NCI-H774 (cell line): ENCODE measurements around the gene FXYD5.

Experiments
- DNase-seq: peaks from one replicate; lab custom pipeline; 2025; lab: John Stamatoyannopoulos, UW

The FXYD5 gene

GRCh38 chr19:35154525-35155406, at the start of gene FXYD5:
FXYD5 (plus strand) TSS chr19:35154735; CDS start chr19:35155551, 816 bp downstream.
- DNase-seq = no peak

GRCh38 chr19:35105047-35105410, 49.5 kb upstream of the FXYD5 start:
- no peak for DNase-seq

GRCh38 chr19:35105411-35106290, 48.9 kb upstream of the FXYD5 start:
- DNase-seq = no peak

- no peak for DNase-seq
Measured at GRCh38 chr19:35106291-35106583, 48.3 kb upstream of the FXYD5 start.

- no peak for DNase-seq
Measured at GRCh38 chr19:35106898-35107541, 47.5 kb upstream of the FXYD5 start.

- DNase-seq = no peak
Measured at GRCh38 chr19:35107545-35107944, 47.0 kb upstream of the FXYD5 start.

- no peak for DNase-seq
Measured at GRCh38 chr19:35108730-35109129, 45.8 kb upstream of the FXYD5 start.

- no peak for DNase-seq
Measured at GRCh38 chr19:35109395-35110112, 45.0 kb upstream of the FXYD5 start.

GRCh38 chr19:35110974-35111373, 43.6 kb upstream of the FXYD5 start:
- no peak for DNase-seq

GRCh38 chr19:35112995-35113688, 41.4 kb upstream of the FXYD5 start:
- no peak for DNase-seq

- no peak for DNase-seq
Measured at GRCh38 chr19:35114353-35115176, 40.0 kb upstream of the FXYD5 start.

- DNase-seq = no peak
Measured at GRCh38 chr19:35115177-35115951, 39.2 kb upstream of the FXYD5 start, which contains the start of gene FXYD3. FXYD3 (plus strand) TSS chr19:35115823; CDS start chr19:35119377, 3,554 bp downstream.

GRCh38 chr19:35116072-35116801, 38.3 kb upstream of the FXYD5 start:
- no peak for DNase-seq

- no peak for DNase-seq
Measured at GRCh38 chr19:35117116-35117515, 37.4 kb upstream of the FXYD5 start.

GRCh38 chr19:35117799-35118198, 36.7 kb upstream of the FXYD5 start:
- no peak for DNase-seq

- no peak for DNase-seq
Measured at GRCh38 chr19:35118268-35119020, 36.1 kb upstream of the FXYD5 start.

- no peak for DNase-seq
Measured at GRCh38 chr19:35119091-35119490, 35.4 kb upstream of the FXYD5 start.

GRCh38 chr19:35119578-35120155, 34.9 kb upstream of the FXYD5 start:
- DNase-seq = no peak
